B cell (primary cell): Measurements from ENCODE around the gene NFKBIA. TPM values are rescaled to one million over a fixed set of nuclear protein-coding genes. Genes with fewer than 3 reads are reported as not detected.

Experiments used
- ATAC-seq: fragments of 200-7000 bp; cut with Tn5 transposase; one replicate; pipeline ENCODE4 v1.10.0; 2021; ENCODE audit warnings: low read depth, mild to moderate bottlenecking, moderate number of reproducible peaks, moderate library complexity
- CTCF ChIA-PET: fragments of 350-600 bp; sonication (Branson Sonifier 250); formaldehyde crosslinking; loops from one replicate; lab custom pipeline; 2021; ENCODE audit warnings: antibody characterized with exemption, inconsistent platforms; lab: Charles Lee
- POLR2A ChIA-PET: fragments of 350-600 bp; sonication (Branson Sonifier 250); formaldehyde crosslinking; loops from one replicate; lab custom pipeline; 2021; ENCODE audit warnings: antibody characterized with exemption; lab: Charles Lee
- DNase-seq: peaks from one replicate; pipeline ENCODE4 v3.0.0; 2013
- H2AFZ ChIP-seq: 2 replicates; pipeline ENCODE4 v1.6.1; 2012; ENCODE audit warnings: mild to moderate bottlenecking, low read depth, low read length; ENCODE audit not compliant: insufficient read depth, poor library complexity, severe bottlenecking
- H3K27ac ChIP-seq, 2 donors: 1 replicate in 1 of 2; 2 replicates in 1 of 2; pipeline ENCODE4 v1.5.1; 2012 to 2013; ENCODE audit warnings: low read length in 2 of 2, mild to moderate bottlenecking in 2 of 2, moderate library complexity in 1 of 2
- H3K27me3 ChIP-seq, 4 experiments: fragments of 200-600 bp in 1 of 4; sonication (generic) in 1 of 4; replicated peaks in 1 of 4; 1 replicate in 2 of 4; 2 replicates in 2 of 4; pipeline versions ENCODE4 v1.6.1 to v1.7.0; 2013 to 2016; ENCODE audit warnings: low read length in 3 of 4, mild to moderate bottlenecking in 2 of 4, mixed read lengths in 1 of 4, moderate library complexity in 1 of 4; ENCODE audit not compliant: insufficient read depth in 4 of 4, control insufficient read depth in 3 of 4; ENCODE audit errors: control extremely low read depth in 1 of 4
- H3K36me3 ChIP-seq, 2 experiments: replicated peaks in 1 of 2; 1 replicate in 1 of 2; 2 replicates in 1 of 2; pipeline versions ENCODE4 v1.6.1 to v1.7.1; 2013; ENCODE audit warnings: low read length in 1 of 2; ENCODE audit not compliant: insufficient read depth in 2 of 2, control insufficient read depth in 1 of 2; ENCODE audit errors: control extremely low read depth in 1 of 2, extremely low read depth in 1 of 2
- H3K4me1 ChIP-seq, 2 donors: fragments of 200-600 bp in 1 of 2; sonication (generic) in 1 of 2; 1 replicate in 1 of 2; 2 replicates in 1 of 2; pipeline versions ENCODE4 v1.5.1 to v1.6.1; 2013 to 2017; ENCODE audit warnings: low read length in 2 of 2; ENCODE audit not compliant: control insufficient read depth in 2 of 2, insufficient read depth in 2 of 2
- H3K4me2 ChIP-seq: replicated peaks from 2 replicates; pipeline ENCODE3; 2012; ENCODE audit warnings: mild to moderate bottlenecking, low read depth, low read length; ENCODE audit not compliant: poor library complexity, severe bottlenecking
- H3K4me3 ChIP-seq, 5 experiments: fragments of 200-600 bp in 1 of 5; sonication (generic) in 1 of 5; 1 replicate in 3 of 5; 2 replicates in 2 of 5; pipeline versions ENCODE4 v1.5.1 to v1.7.0; 2011 to 2016; ENCODE audit warnings: low read length in 4 of 5, mild to moderate bottlenecking in 4 of 5, low read depth in 2 of 5, control low read depth in 1 of 5, moderate library complexity in 1 of 5; ENCODE audit not compliant: insufficient read depth in 1 of 5; ENCODE audit errors: control extremely low read depth in 1 of 5, extremely low read depth in 1 of 5
- H3K79me2 ChIP-seq: fragments of 200-600 bp; sonication (generic); one replicate; pipeline ENCODE4 v1.6.0; 2016; ENCODE audit warnings: low read length; ENCODE audit not compliant: control insufficient read depth, insufficient read depth
- H3K9ac ChIP-seq: fragments of 200-600 bp; sonication (generic); 2 replicates; pipeline ENCODE4 v1.6.1; 2017; ENCODE audit warnings: mild to moderate bottlenecking, low read length, moderate library complexity
- H3K9me3 ChIP-seq, 3 donors: one replicate each; pipeline versions ENCODE4 v1.6.1 to v1.7.1; 2013; ENCODE audit warnings: low read length in 2 of 3; ENCODE audit not compliant: control insufficient read depth in 2 of 3, insufficient read depth in 1 of 3; ENCODE audit errors: control extremely low read depth in 1 of 3
- H4K20me1 ChIP-seq: 2 replicates; pipeline ENCODE4 v1.6.0; 2012; ENCODE audit warnings: mild to moderate bottlenecking, low read length; ENCODE audit not compliant: insufficient read depth, control insufficient read depth, poor library complexity, severe bottlenecking
- H3K27ac Mint-ChIP-seq: one replicate; pipeline ENCODE4 v1.8.0; 2021; ENCODE audit warnings: mixed read lengths
- H3K27me3 Mint-ChIP-seq: one replicate; pipeline ENCODE4 v1.8.0; 2021; ENCODE audit warnings: mixed read lengths
- H3K4me1 Mint-ChIP-seq: one replicate; pipeline ENCODE4 v1.8.0; 2021; ENCODE audit warnings: mixed read lengths
- H3K4me3 Mint-ChIP-seq: one replicate; pipeline ENCODE4 v1.8.0; 2021; ENCODE audit warnings: mixed read lengths
- H3K9me3 Mint-ChIP-seq: one replicate; pipeline ENCODE4 v1.8.0; 2022; ENCODE audit warnings: mixed read lengths; ENCODE audit not compliant: insufficient read depth
- CTCF ChIP-seq: fragments of 200-600 bp; IDR thresholded peaks from one replicate; pipeline ENCODE4 v1.8.0; 2022; ENCODE audit warnings: antibody characterized with exemption, mild to moderate bottlenecking
- EZH2 ChIP-seq: IDR thresholded peaks from 2 replicates; pipeline ENCODE4 v1.6.1; 2012; ENCODE audit warnings: borderline replicate concordance, low read depth, mild to moderate bottlenecking, moderate library complexity, low read length; ENCODE audit not compliant: insufficient read depth, poor library complexity, severe bottlenecking
- WGBS: methylation state at CpG from one replicate; pipeline ENCODE4 v1.1.5; 2013; ENCODE audit warnings: missing lambda C conversion rate; ENCODE audit not compliant: insufficient coverage; 5-methylcytosine and 5-hydroxymethylcytosine counted together
- intact Hi-C: fragments of 100-400 bp; cut with micrococcal nuclease; formaldehyde crosslinking; loops from one replicate; pipeline ENCODE4 v1.10.0; 2022
- polyA plus RNA-seq: library from polyadenylated mRNA; depleted of rRNA; stranded (reverse); fragments of >200 nt; gene quantifications from 2 replicates; pipeline ENCODE4 v1.2.3, GENCODE V29; 2012
- total RNA-seq, 2 donors: library from RNA; stranded (reverse); fragments of 120-200 nt in 1 of 2; gene quantifications; 1 replicate in 1 of 2; 2 replicates in 1 of 2; pipeline versions ENCODE4 v1.2.3 to v1.2.4, GENCODE V29; 2013 to 2022

Gene NFKBIA
- total and polyA plus RNA-seq, 2 donors (not counting 1 experiment from before 2014, with no cell fraction given): 308 to 3,195 TPM

DNA sequence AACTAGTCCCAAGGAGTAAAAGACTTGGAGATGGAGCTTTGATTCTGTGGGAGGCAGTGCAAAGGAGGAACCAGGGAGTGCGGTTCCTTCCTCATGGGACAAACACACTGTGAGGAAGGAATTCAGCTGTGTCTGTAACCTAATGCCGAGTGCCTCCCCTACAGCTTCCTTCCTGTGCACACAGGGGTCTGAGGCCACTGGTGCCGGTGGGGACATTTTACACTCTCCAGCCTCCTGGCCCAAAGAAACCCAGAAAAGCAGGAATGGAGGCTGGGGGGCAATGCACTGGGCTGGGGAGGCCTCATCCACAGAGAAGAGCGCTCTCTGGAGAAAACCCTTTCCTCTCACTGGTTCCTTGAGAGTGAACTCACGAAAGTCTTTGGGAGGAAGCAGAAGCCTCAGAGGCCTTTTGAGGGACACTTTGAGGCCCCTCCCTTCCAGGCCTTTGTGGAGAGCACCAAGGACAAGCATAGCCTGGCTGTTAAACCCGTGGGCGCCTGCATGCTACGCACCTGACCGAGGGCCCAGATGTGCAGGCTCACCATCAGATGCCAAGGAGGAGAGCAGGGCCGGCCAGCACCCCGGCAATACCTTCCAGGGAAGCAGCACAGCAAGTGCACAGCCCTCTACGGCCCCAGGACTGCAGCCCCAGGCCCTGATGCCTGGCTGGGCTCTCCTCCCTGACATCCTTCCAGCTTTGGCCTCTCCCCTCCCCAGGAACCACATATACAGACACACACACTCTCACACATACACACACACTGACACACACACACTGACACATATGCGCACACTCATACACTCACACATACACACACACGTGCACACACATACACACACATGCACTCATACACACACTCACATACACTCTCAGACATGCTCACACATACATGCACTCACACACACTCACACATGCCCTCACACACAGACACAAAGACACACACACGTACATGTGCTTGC lies 52.0 kb downstream of the NFKBIA start:
- ChIA-PET POLR2A (no interaction called here), CTCF (interaction anchor here (0.6 kb wide), 1 partner anchor 33 kb away, joined by 3 read pairs; no protein-coding TSS in a partner anchor)
- Histone ChIP-seq H3K27me3 (no peaks in the 10 kb centered on the region), H2AFZ (peak overlapping the region; percentile 49), H3K4me2 (peak overlapping the region; percentile 33), H3K4me3 (no peak overlapping the region), H3K36me3 (no peaks in the 10 kb centered on the region), H3K4me1 (peaks cover 5 to 7% of the 10 kb centered on the region in 2 donors), H3K27ac (no peak overlapping the region), H3K9me3 (no peaks in the 10 kb centered on the region), H4K20me1 (no peaks in the 10 kb centered on the region), H3K79me2 (no peaks in the 10 kb centered on the region), H3K9ac (no peak overlapping the region)
- WGBS: 79% methylated on average over 10 of the region's 15 CpGs
- no peaks in the 10 kb centered on the region for H3K9me3 Mint-ChIP-seq
- H3K27me3 Mint-ChIP-seq: peaks cover 4% of the 10 kb centered on the region
- H3K4me3 Mint-ChIP-seq: no peak overlapping the region
- ATAC-seq (no peak), DNase-seq (no peak)
- peaks cover 3% of the 10 kb centered on the region for H3K4me1 Mint-ChIP-seq
- H3K27ac Mint-ChIP-seq: no peak overlapping the region
- no peak for TF ChIP-seq CTCF
- TF ChIP-seq EZH2: no peak
- intact Hi-C loops: no loop called here

DNA sequence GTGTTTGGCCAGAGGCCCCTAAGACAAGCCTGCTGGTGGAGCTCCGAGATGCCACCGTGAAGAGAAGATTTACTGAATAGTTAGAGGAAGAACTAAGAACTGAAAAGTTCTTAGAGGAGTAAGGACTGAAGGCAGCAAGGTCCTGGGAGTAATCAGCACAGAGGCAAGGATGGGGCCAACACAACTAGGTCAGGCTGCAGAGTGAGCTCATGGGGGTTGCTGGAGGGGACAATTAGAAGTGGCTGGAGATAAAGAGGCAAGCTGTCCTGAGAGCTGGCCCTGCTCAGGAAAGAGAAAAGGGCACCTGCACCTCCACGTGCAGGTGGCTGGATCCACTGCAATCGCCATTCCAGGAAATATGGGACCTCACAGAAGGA lies 52.7 kb downstream of the NFKBIA start:
- Histone ChIP-seq H3K4me3 (no peak overlapping the region), H3K4me1 (peaks cover 5 to 7% of the 10 kb centered on the region in 2 donors), H2AFZ (peak overlapping the region; percentile 49), H3K79me2 (no peaks in the 10 kb centered on the region), H3K36me3 (no peaks in the 10 kb centered on the region), H3K4me2 (no peak overlapping the region), H3K27ac (no peak overlapping the region), H3K9ac (no peak overlapping the region), H3K9me3 (no peaks in the 10 kb centered on the region), H3K27me3 (no peaks in the 10 kb centered on the region), H4K20me1 (no peaks in the 10 kb centered on the region)
- no peak for ATAC-seq
- CTCF ChIA-PET: no interaction called here
- TF ChIP-seq CTCF: no peak
- Mint-ChIP-seq H3K9me3 (no peaks in the 10 kb centered on the region), H3K27ac (no peak overlapping the region), H3K4me3 (no peak overlapping the region), H3K4me1 (peaks cover 3% of the 10 kb centered on the region), H3K27me3 (peaks cover 4% of the 10 kb centered on the region)
- DNase-seq: no peak
- POLR2A ChIA-PET: no interaction called here
- WGBS: 72% methylated on average over 4 of the region's 4 CpGs
- intact Hi-C loops: no loop called here
